ENCODE results near the gene GRM4.

GRM4 gene

GRCh38 chr6:34142061-34142998 is 3.6 kb downstream of the GRM4 start:
- TF ChIP-seq GATA1 (IDR thresholded peaks at IDR 0.05; ENCODE audit: low read depth, low read length): no peak
- no peak for TF ChIP-seq POLR2A (IDR thresholded peaks at IDR 0.05; ENCODE audit: low read length)
- DNase-seq: no peak

GRCh38 chr6:34140075-34140474 is 5.8 kb downstream of the GRM4 start:
- no peak for DNase-seq
- TF ChIP-seq GATA1 (IDR thresholded peaks at IDR 0.05; ENCODE audit: low read depth, low read length): no peak
- no peak for TF ChIP-seq POLR2A (IDR thresholded peaks at IDR 0.05; ENCODE audit: low read length)

- TF ChIP-seq POLR2A (IDR thresholded peaks at IDR 0.05; ENCODE audit: low read length): no peak
- no peak for TF ChIP-seq GATA1 (IDR thresholded peaks at IDR 0.05; ENCODE audit: low read depth, low read length)
- no peak for DNase-seq
These were observed 6.9 kb downstream of the GRM4 start for GRCh38 chr6:34138914-34139510.

GRCh38 chr6:34138191-34138590 is 7.7 kb downstream of the GRM4 start:
- TF ChIP-seq GATA1 (IDR thresholded peaks at IDR 0.05; ENCODE audit: low read depth, low read length): no peak
- no peak for TF ChIP-seq POLR2A (IDR thresholded peaks at IDR 0.05; ENCODE audit: low read length)
- DNase-seq: no peak

GRCh38 chr6:34135541-34135940 is 10.3 kb downstream of the GRM4 start:
- TF ChIP-seq POLR2A (IDR thresholded peaks at IDR 0.05; ENCODE audit: low read length) (no peak), GATA1 (IDR thresholded peaks at IDR 0.05; ENCODE audit: low read depth, low read length) (no peak)
- no peak for DNase-seq

GRCh38 chr6:34132486-34133185 is 13.3 kb downstream of the GRM4 start:
- TF ChIP-seq POLR2A (IDR thresholded peaks at IDR 0.05; ENCODE audit: low read length): no peak
- no peak for TF ChIP-seq GATA1 (IDR thresholded peaks at IDR 0.05; ENCODE audit: low read depth, low read length)
- peak; percentile 23 to 32 for DNase-seq

GRCh38 chr6:34131326-34132290 is 14.3 kb downstream of the GRM4 start:
- TF ChIP-seq POLR2A (IDR thresholded peaks at IDR 0.05; ENCODE audit: low read length): no peak
- TF ChIP-seq GATA1 (IDR thresholded peaks at IDR 0.05; ENCODE audit: low read depth, low read length): no peak
- no peak for DNase-seq

GRCh38 chr6:34130862-34131261 is 15.0 kb downstream of the GRM4 start:
- no peak for TF ChIP-seq POLR2A (IDR thresholded peaks at IDR 0.05; ENCODE audit: low read length)
- TF ChIP-seq GATA1 (IDR thresholded peaks at IDR 0.05; ENCODE audit: low read depth, low read length): no peak
- DNase-seq: no peak

GRCh38 chr6:34129753-34130152 is 16.1 kb downstream of the GRM4 start:
- TF ChIP-seq GATA1 (IDR thresholded peaks at IDR 0.05; ENCODE audit: low read depth, low read length): no peak
- no peak for DNase-seq

- no peak for TF ChIP-seq POLR2A (IDR thresholded peaks at IDR 0.05; ENCODE audit: low read length)
- TF ChIP-seq GATA1 (IDR thresholded peaks at IDR 0.05; ENCODE audit: low read depth, low read length): no peak
- DNase-seq: no peak
These were observed 17.8 kb downstream of the GRM4 start for GRCh38 chr6:34128045-34128444.

GRCh38 chr6:34126419-34126818 is 19.5 kb downstream of the GRM4 start:
- no peak for DNase-seq
- TF ChIP-seq POLR2A (IDR thresholded peaks at IDR 0.05; ENCODE audit: low read length): no peak
- TF ChIP-seq GATA1 (IDR thresholded peaks at IDR 0.05; ENCODE audit: low read depth, low read length): no peak

GRCh38 chr6:34125939-34126338 is 19.9 kb downstream of the GRM4 start:
- TF ChIP-seq POLR2A (IDR thresholded peaks at IDR 0.05; ENCODE audit: low read length) (no peak), GATA1 (IDR thresholded peaks at IDR 0.05; ENCODE audit: low read depth, low read length) (no peak)

GRCh38 chr6:34120953-34121675 is 24.8 kb downstream of the GRM4 start:
- TF ChIP-seq GATA1 (IDR thresholded peaks at IDR 0.05; ENCODE audit: low read depth, low read length) (no peak), POLR2A (IDR thresholded peaks at IDR 0.05; ENCODE audit: low read length) (no peak)
- no peak for DNase-seq

More at GRCh38 chr6:34125939-34126338, 19.9 kb downstream of the GRM4 start:
- no peak for DNase-seq
